GM12873 (cell line): ENCODE measurements around the gene ERG28.

ENCODE experiments used
- CTCF ChIP-seq: IDR thresholded peaks from 2 replicates; pipeline ENCODE4 v1.5.1; 2012; ENCODE audit warnings: low read depth, mild to moderate bottlenecking, moderate library complexity, low read length, control low read depth; ENCODE audit not compliant: insufficient read depth; ENCODE audit errors: missing control alignments

ERG28 gene

GRCh38 chr14:75636100-75636692, 24.5 kb downstream of the ERG28 start:
- TF ChIP-seq CTCF = no peak

GRCh38 chr14:75634848-75635247, 25.8 kb downstream of the ERG28 start:
- TF ChIP-seq CTCF = no peak

- TF ChIP-seq CTCF = no peak
Observed at GRCh38 chr14:75631453-75631831, 29.2 kb downstream of the ERG28 start.

GRCh38 chr14:75630695-75631452, 29.8 kb downstream of the ERG28 start:
- no peak for TF ChIP-seq CTCF

- TF ChIP-seq CTCF = no peak
Observed at GRCh38 chr14:75628816-75629215, 31.9 kb downstream of the ERG28 start.

- no peak for TF ChIP-seq CTCF
Observed at GRCh38 chr14:75627406-75627805, 33.3 kb downstream of the ERG28 start.

GRCh38 chr14:75626863-75627262, 33.8 kb downstream of the ERG28 start:
- no peak for TF ChIP-seq CTCF
